Progenitor cell of endocrine pancreas (in vitro differentiated cells): Measurements from ENCODE around the gene TMC3. TPM values are rescaled to one million over a fixed set of nuclear protein-coding genes. Genes with fewer than 3 reads are reported as not detected.

Experiments used
- DNase-seq: peaks from one replicate; pipeline ENCODE4 v3.0.0; 2021; ENCODE audit warnings: low spot score; ENCODE audit not compliant: unreplicated experiment
- H3K27ac Mint-ChIP-seq: 2 replicates; pipeline ENCODE4 v1.8.0; 2021; ENCODE audit warnings: mild to moderate bottlenecking, moderate library complexity, mixed read lengths
- H3K27me3 Mint-ChIP-seq: 2 replicates; pipeline ENCODE4 v1.8.0; 2021; ENCODE audit warnings: mixed read lengths
- H3K36me3 Mint-ChIP-seq: 2 replicates; pipeline ENCODE4 v1.8.0; 2022; ENCODE audit warnings: mixed read lengths; ENCODE audit not compliant: insufficient read depth
- H3K4me1 Mint-ChIP-seq: 2 replicates; pipeline ENCODE4 v1.8.0; 2021; ENCODE audit warnings: low read depth, mixed read lengths
- H3K4me3 Mint-ChIP-seq: 2 replicates; pipeline ENCODE4 v1.8.0; 2021; ENCODE audit warnings: low read depth, mild to moderate bottlenecking, moderate library complexity, mixed read lengths
- H3K9me3 Mint-ChIP-seq: 2 replicates; pipeline ENCODE4 v1.8.0; 2021; ENCODE audit warnings: low read depth, mixed read lengths
- CTCF ChIP-seq: fragments of 200-600 bp; sonication (generic); IDR thresholded peaks from one replicate; pipeline ENCODE4 v1.5.0; 2021; ENCODE audit warnings: antibody characterized with exemption, mild to moderate bottlenecking; ENCODE audit not compliant: unreplicated experiment
- total RNA-seq: library from RNA; stranded (reverse); gene quantifications from 2 replicates; pipeline ENCODE4 v1.2.1, GENCODE V29; 2021

The TMC3 gene
- total RNA-seq, 1 donor from 2014 or later: 0.10 TPM

GRCh38 chr15:81378443-81378842 is 4.4 kb upstream of the TMC3 start:
- peaks cover 13% of the 10 kb centered on the region for H3K4me1 Mint-ChIP-seq
- no peak overlapping the region for H3K4me3 Mint-ChIP-seq
- no peaks in the 10 kb centered on the region for H3K36me3 Mint-ChIP-seq
- no peaks in the 10 kb centered on the region for H3K9me3 Mint-ChIP-seq
- TF ChIP-seq CTCF: no peak
- no peaks in the 10 kb centered on the region for H3K27me3 Mint-ChIP-seq
- DNase-seq: no peak
- H3K27ac Mint-ChIP-seq: no peak overlapping the region

- DNase-seq: no peak
- no peak for TF ChIP-seq CTCF
- Mint-ChIP-seq H3K36me3 (no peaks in the 10 kb centered on the region), H3K4me3 (no peak overlapping the region), H3K4me1 (peaks cover 17% of the 10 kb centered on the region), H3K9me3 (no peaks in the 10 kb centered on the region), H3K27ac (no peak overlapping the region), H3K27me3 (no peaks in the 10 kb centered on the region)
Observed at GRCh38 chr15:81377871-81378270, 3.9 kb upstream of the TMC3 start.

- no peak for DNase-seq
- H3K4me1 Mint-ChIP-seq: peaks cover 24% of the 10 kb centered on the region
- TF ChIP-seq CTCF: no peak
- no peaks in the 10 kb centered on the region for H3K27me3 Mint-ChIP-seq
- no peak overlapping the region for H3K4me3 Mint-ChIP-seq
- H3K27ac Mint-ChIP-seq: no peak overlapping the region
- H3K9me3 Mint-ChIP-seq: no peaks in the 10 kb centered on the region
- H3K36me3 Mint-ChIP-seq: no peaks in the 10 kb centered on the region
Observed at GRCh38 chr15:81376231-81376630, 2.2 kb upstream of the TMC3 start.

GRCh38 chr15:81375461-81375860 is 1.4 kb upstream of the TMC3 start:
- Mint-ChIP-seq H3K4me3 (no peak overlapping the region), H3K27me3 (no peaks in the 10 kb centered on the region), H3K4me1 (peaks cover 24% of the 10 kb centered on the region), H3K36me3 (no peaks in the 10 kb centered on the region), H3K9me3 (no peaks in the 10 kb centered on the region), H3K27ac (no peak overlapping the region)
- TF ChIP-seq CTCF: no peak
- DNase-seq: no peak

- no peaks in the 10 kb centered on the region for H3K27me3 Mint-ChIP-seq
- DNase-seq: no peak
- H3K9me3 Mint-ChIP-seq: no peaks in the 10 kb centered on the region
- no peaks in the 10 kb centered on the region for H3K36me3 Mint-ChIP-seq
- TF ChIP-seq CTCF: no peak
- no peak overlapping the region for H3K27ac Mint-ChIP-seq
- peaks cover 24% of the 10 kb centered on the region for H3K4me1 Mint-ChIP-seq
- H3K4me3 Mint-ChIP-seq: no peak overlapping the region
Observed at GRCh38 chr15:81373176-81373575, 837 bp downstream of the TMC3 start.
